ENCODE measurements around the gene COL23A1.

Gene COL23A1

DNA sequence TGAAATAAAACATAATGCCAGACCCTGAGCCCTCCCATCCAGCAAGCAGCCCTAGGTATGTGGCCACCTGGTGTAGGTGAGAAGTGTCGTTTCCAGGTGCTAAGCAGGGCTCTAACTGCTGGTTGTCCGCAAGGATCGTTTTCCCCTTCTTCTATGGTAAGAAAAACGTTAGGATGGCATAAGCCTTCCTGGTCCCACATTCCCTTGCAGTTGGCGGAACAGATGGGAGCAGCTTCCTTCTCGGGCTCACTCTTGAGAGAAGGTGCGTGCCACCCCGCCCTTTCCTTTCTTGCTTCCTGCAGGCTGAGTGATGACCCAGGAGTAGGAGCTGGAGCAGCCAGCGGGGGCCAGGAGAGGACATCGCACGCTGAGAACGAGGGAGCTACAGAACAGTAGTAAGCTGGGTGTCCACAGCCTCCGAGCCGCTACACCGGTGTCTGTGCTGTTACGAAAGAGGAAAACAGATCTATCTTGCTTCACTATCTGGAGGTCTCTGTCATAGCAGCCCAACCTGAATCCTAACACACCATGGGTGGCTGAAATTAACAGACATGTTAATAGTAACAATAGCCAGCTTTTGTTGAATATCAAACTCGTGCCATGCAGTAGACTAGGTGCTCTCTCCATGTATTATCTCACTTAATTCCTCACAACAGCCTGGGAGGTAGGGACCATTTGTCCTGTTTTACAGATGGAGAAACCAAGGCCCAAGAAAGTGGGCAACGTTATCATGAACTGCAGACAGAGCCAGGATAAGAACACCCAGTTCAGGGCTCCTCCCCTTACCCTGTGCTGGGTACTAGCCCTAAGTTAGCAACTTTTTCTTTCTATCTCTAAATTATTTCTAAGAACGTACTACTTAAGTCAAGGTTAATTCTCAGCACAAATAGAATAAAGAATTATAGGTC is 139.8 kb downstream of the COL23A1 start:
- DNase-seq (ENCODE audit: low read depth), result no peak
- TF ChIP-seq CTCF (conservative IDR thresholded peaks at IDR 0.05; ENCODE audit: low read depth, low read length), result no peak
- no peak overlapping the region for H3K4me3 ChIP-seq (ENCODE audit: low read depth, low read length)

- TF ChIP-seq CTCF (conservative IDR thresholded peaks at IDR 0.05; ENCODE audit: low read depth, low read length), result no peak
- DNase-seq (ENCODE audit: low read depth), result no peak
- no peak overlapping the region for H3K4me3 ChIP-seq (ENCODE audit: low read depth, low read length)
These were observed 140.8 kb downstream of the COL23A1 start for GRCh38 chr5:178449163-178450070.

DNA sequence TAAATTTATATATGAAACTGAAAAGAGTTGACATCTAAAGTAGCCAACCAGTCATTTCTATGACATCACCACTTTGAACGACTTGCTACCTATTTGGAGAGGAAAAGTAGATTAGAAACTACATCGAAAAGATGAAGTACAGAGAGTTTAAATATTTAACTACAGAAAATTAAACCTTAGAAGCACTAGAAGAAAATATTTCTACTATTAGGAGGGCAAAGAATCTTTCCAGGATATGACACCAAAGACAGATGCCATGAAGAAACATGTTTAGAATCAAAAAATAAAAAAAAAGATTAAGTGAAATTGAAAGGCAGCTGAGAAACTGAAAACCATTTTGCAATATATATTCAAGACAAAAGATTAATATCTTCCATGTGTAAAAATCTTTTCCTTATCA is 144.7 kb downstream of the COL23A1 start:
- DNase-seq (ENCODE audit: low read depth), result no peak
- no peak overlapping the region for H3K4me3 ChIP-seq (ENCODE audit: low read depth, low read length)
- TF ChIP-seq CTCF (conservative IDR thresholded peaks at IDR 0.05; ENCODE audit: low read depth, low read length), result no peak

- TF ChIP-seq CTCF (conservative IDR thresholded peaks at IDR 0.05; ENCODE audit: low read depth, low read length), result no peak
- H3K4me3 ChIP-seq (ENCODE audit: low read depth, low read length), result no peak overlapping the region
- DNase-seq (ENCODE audit: low read depth), result no peak
These were observed 147.6 kb downstream of the COL23A1 start for GRCh38 chr5:178442405-178443257.

DNA sequence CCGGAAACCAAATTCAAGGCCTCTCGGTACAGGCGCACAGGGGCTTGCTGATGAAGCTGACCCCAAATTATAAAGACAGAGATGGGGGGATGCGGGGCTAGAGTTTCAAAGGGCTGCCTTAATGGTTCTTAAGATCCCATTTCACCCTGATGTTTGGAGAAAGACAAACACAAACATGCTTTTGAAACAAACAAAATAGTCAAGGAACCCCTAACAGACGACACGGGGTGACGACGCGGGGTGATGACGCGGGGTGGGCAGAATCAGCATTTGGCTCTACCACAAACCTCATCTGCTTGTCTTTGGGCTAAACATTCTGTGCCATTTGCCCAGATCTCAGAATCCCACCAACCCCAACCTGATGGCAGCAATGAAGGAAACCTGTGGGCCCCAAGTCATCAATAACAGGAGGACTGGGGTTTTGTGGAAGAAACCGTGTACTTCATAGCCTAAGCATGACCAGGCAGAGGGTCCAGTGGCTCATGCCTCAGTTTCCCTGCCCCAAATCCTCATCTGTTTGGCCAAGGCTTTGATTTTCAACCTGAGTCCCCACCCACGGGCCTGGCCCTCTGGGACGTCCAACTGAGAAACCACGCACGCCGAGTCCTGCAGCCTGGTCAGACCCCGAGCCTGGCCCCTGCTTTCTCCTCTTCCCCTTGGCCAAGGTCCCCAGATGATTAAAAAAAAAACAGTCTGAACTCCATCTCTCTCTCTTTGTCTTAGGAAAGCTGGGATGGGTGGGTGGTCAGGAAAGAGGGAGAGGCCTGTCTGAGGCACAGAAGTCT is 148.5 kb downstream of the COL23A1 start:
- no peak for DNase-seq (ENCODE audit: low read depth)
- no peak overlapping the region for H3K4me3 ChIP-seq (ENCODE audit: low read depth, low read length)
- no peak for TF ChIP-seq CTCF (conservative IDR thresholded peaks at IDR 0.05; ENCODE audit: low read depth, low read length)

DNA sequence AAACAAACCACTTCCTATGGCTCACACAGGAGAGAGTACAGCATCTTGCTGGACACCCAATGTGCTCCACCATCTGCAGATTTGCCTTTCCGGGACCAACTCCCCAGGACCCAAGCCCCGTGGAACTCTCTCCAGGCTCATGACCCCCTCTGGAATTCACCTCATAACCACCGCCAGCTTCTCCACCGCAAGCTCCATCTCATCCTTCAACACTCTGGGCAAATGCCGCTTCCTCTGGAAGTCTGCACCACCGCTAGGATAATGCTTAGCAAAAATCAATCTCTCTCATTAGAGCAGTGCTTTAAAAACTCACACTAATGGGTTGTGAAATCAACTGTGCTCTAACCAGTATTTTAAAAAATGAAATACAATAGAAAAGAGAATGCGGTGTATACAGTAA is 150.0 kb downstream of the COL23A1 start:
- no peak for DNase-seq (ENCODE audit: low read depth)
- no peak for TF ChIP-seq CTCF (conservative IDR thresholded peaks at IDR 0.05; ENCODE audit: low read depth, low read length)
- no peak overlapping the region for H3K4me3 ChIP-seq (ENCODE audit: low read depth, low read length)
